ENCODE measurements around the gene PRPF18. TPM values are rescaled to one million over a fixed set of nuclear protein-coding genes. Genes with fewer than 3 reads are reported as not detected.

PRPF18 gene
- total and polyA plus RNA-seq, 10 donors = 7.1 to 41.7 (median 24.5) TPM

DNA sequence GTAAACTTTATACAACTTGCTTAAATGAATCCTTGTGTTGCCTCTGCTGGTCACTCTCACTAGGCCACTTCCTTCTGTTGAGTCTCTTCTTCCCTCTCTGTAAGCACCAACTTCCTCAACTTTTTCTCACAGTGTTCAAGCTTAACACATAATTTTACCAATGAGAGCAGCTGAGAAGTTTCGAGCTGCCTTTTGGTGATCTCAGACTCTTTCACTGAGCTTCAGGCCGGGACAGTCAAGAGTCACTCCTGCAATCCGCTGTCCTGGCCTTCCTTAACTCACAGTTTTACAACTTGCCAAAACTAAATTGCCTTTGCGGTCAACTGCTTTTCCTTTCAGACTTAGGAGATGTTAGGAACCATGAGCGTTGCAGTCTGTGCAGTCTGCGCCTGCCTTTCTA is 47.4 kb downstream of the PRPF18 start:
- Histone ChIP-seq H3K36me3 (peaks cover 0 to 89% (median 27%) of the 10 kb centered on the region in 6 donors), H3K4me3 (no peak overlapping the region), H3K27me3 (replicated peaks in 1 of 7) (no peaks in the 10 kb centered on the region), H3K4me1 (peaks cover 0 to 9% (median 0%) of the 10 kb centered on the region in 6 donors), H3K9me3 (no peaks in the 10 kb centered on the region), H3K27ac (peak overlapping the region in 6 of 8 donors; percentile 29 to 76 (median 62))
- intact Hi-C loops (cut with DNase I; ENCODE audit: low total_unique reads) = no loop called here
- 76 to 91% (median 76%) methylated on average over 6 of the region's 6 CpGs for WGBS, 5 donors
- no peak for DNase-seq
- peak in 1 of 3 donors; percentile 42 for TF ChIP-seq POLR2AphosphoS5 (IDR thresholded peaks at IDR 0.05)
- TF ChIP-seq, protein P1, sequence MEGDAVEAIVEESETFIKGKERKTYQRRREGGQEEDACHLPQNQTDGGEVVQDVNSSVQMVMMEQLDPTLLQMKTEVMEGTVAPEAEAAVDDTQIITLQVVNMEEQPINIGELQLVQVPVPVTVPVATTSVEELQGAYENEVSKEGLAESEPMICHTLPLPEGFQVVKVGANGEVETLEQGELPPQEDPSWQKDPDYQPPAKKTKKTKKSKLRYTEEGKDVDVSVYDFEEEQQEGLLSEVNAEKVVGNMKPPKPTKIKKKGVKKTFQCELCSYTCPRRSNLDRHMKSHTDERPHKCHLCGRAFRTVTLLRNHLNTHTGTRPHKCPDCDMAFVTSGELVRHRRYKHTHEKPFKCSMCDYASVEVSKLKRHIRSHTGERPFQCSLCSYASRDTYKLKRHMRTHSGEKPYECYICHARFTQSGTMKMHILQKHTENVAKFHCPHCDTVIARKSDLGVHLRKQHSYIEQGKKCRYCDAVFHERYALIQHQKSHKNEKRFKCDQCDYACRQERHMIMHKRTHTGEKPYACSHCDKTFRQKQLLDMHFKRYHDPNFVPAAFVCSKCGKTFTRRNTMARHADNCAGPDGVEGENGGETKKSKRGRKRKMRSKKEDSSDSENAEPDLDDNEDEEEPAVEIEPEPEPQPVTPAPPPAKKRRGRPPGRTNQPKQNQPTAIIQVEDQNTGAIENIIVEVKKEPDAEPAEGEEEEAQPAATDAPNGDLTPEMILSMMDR (IDR thresholded peaks at IDR 0.05 in 8 of 11, conservative IDR thresholded peaks at IDR 0.05 in 3 of 11) = no peak

DNA sequence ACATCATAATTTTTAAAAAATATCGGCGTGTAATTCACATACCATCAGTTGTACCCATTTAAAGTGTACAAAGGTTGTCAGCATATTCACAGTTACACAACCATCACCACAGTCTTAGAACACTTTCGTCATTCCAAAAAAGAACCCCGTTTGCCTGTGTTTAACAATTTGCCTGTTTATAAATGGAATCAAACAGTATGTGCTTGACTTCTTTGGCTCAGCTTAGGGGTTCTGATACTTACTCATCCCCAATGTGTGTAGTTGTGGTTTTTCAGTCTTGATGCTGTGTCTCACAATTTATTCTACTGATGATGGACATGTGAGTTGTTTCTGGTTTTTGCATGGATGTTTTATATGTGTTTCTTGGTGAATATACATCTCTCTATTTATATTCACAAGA is 50.0 kb downstream of the PRPF18 start:
- 91 to 98% (median 93%) methylated on average over 4 of the region's 4 CpGs for WGBS, 5 donors
- no peak for DNase-seq
- intact Hi-C loops (cut with DNase I; ENCODE audit: low total_unique reads) = no loop called here
- Histone ChIP-seq H3K27me3 (replicated peaks in 1 of 7) (no peaks in the 10 kb centered on the region), H3K9me3 (peaks cover 0 to 15% (median 9%) of the 10 kb centered on the region in 8 donors), H3K4me3 (no peak overlapping the region), H3K36me3 (peaks cover 0 to 89% (median 30%) of the 10 kb centered on the region in 6 donors), H3K27ac (no peak overlapping the region), H3K4me1 (peaks cover 0 to 9% (median 0%) of the 10 kb centered on the region in 6 donors)
- no peak for TF ChIP-seq POLR2AphosphoS5 (IDR thresholded peaks at IDR 0.05)
- TF ChIP-seq POLR2A (IDR thresholded peaks at IDR 0.05) = no peak
- TF ChIP-seq, protein P1 (IDR thresholded peaks at IDR 0.05 in 8 of 11, conservative IDR thresholded peaks at IDR 0.05 in 3 of 11) = no peak

DNA sequence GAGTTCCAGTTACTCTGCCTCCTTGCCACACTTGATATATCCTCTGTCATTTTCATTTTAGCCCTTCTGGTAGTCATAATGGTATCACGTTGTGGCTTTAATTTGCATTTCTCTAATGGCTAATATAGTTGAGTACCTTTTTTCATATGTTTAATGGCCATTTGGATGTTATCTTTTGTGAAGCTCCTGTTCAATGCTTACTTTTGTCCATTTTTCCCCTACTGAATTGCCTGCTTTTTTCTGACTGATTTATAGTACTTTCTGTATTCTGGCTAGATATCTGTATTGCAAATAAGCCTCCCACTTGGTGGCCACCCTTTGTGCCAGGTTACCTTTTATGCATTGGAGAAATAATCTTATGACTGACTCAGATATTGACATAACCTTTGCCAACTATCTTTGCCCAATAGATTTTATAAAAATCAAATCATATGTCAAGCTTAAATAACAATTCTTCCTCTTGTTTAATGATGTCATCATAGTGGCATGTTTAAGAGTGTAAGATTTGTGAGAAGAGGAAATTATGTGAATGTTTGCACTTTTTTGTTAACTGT is 50.6 kb downstream of the PRPF18 start:
- peaks cover 0 to 89% (median 34%) of the 10 kb centered on the region in 6 donors for H3K36me3 ChIP-seq
- H3K27me3 ChIP-seq (replicated peaks in 1 of 7) = no peaks in the 10 kb centered on the region
- intact Hi-C loops (cut with DNase I; ENCODE audit: low total_unique reads) = no loop called here
- peaks cover 0 to 21% (median 15%) of the 10 kb centered on the region in 8 donors for H3K9me3 ChIP-seq
- 68 to 83% (median 78%) methylated on average over 1 of the region's 1 CpG for WGBS, 5 donors
- no peak overlapping the region for H3K27ac ChIP-seq
- TF ChIP-seq POLR2AphosphoS5 (IDR thresholded peaks at IDR 0.05) (no peak), POLR2A (IDR thresholded peaks at IDR 0.05) (no peak)
- TF ChIP-seq, protein P1 (IDR thresholded peaks at IDR 0.05 in 8 of 11, conservative IDR thresholded peaks at IDR 0.05 in 3 of 11) = no peak
- DNase-seq = no peak
- H3K4me3 ChIP-seq = no peak overlapping the region
- H3K4me1 ChIP-seq = peaks cover 0 to 9% (median 0%) of the 10 kb centered on the region in 6 donors

DNA sequence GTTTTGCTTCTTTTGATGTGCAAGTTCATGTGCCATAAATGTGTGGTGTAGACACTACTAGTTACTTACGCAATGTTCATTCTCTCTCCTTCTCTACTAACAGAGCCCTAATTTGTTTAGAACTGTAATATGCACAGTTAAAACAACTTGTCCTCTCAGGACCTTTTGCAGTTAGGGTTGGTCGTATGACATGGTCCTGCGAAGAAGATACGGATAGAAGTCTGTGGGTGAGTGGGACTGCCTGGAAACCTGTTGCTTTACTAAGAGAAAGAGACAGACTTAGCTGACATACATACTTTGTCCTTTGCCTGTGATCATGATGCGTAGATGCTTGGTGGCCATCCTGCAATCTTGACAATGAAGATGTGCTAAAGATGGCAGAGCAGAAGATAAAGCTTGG is 51.1 kb downstream of the PRPF18 start:
- TF ChIP-seq POLR2A (IDR thresholded peaks at IDR 0.05) (no peak), POLR2AphosphoS5 (IDR thresholded peaks at IDR 0.05) (no peak)
- TF ChIP-seq, protein P1 (IDR thresholded peaks at IDR 0.05 in 8 of 11, conservative IDR thresholded peaks at IDR 0.05 in 3 of 11) = no peak
- Histone ChIP-seq H3K9me3 (peaks cover 0 to 26% (median 20%) of the 10 kb centered on the region in 8 donors), H3K27me3 (replicated peaks in 1 of 7) (no peaks in the 10 kb centered on the region), H3K4me3 (no peak overlapping the region), H3K36me3 (peaks cover 0 to 89% (median 36%) of the 10 kb centered on the region in 6 donors), H3K4me1 (peaks cover 0 to 9% (median 0%) of the 10 kb centered on the region in 6 donors), H3K27ac (no peak overlapping the region)
- no peak for DNase-seq
- intact Hi-C loops (cut with DNase I; ENCODE audit: low total_unique reads) = no loop called here
- WGBS, 5 donors = 94 to 98% (median 96%) methylated on average over 5 of the region's 5 CpGs

Measured in spleen (tissue), 11 donors.